ENCODE data around the gene SRSF6.

GRCh38 chr20:43507150-43508080 lies 49.7 kb downstream of the SRSF6 start, which contains the start of gene L3MBTL1:
- TF ChIP-seq CTCF (IDR thresholded peaks at IDR 0.05), result no peak
- TF ChIP-seq POLR2AphosphoS5 (IDR thresholded peaks at IDR 0.05), result no peak
- TF ChIP-seq POLR2A (IDR thresholded peaks at IDR 0.05), result no peak

Measured in breast epithelium (tissue), 3 donors.